ENCODE measurements around the gene IREB2. TPM values are rescaled to one million over a fixed set of nuclear protein-coding genes. Genes with fewer than 3 reads are reported as not detected.

Gene IREB2
- total RNA-seq, 1 experiment from 2014 or later, result 84.5 TPM

DNA sequence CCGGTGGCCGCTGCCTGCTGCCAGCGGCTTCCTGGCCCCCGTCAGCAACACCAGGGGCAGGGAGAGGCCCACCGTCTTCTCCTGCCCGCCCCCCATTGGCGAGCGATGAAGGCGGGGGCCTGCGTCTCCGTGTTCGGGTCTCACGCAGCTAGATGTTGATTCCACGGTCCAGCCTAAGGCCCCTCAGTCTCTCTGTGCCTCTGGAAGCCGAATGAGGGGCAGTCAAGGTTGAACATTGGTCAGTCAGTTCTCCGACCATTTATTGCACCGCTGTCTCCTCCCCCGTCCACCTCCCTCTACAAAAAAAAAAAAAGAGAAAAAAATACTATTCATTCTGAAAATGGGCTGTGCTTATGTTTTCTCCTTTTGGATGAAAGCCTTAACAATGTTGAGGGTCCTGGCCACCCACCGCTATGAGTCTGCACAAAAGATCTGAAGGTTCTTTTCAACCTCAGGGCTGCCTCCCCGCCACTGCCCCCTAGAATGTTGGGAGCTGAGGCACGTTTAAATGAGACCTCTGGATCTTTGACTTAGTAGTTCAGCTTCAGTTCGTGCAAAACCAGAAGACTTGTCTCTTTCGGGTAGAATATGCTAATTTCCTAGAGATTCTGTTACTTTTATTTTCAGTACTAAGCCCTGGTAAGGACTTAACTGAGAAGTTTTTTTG, 736 bp downstream of the IREB2 start:
- CTCF ChIA-PET, result interaction anchor here (0.6 to 1.0 kb wide), 3 partner anchors 16 to 275 kb away, joined by 3 to 4 read pairs (median 3); no protein-coding TSS in a partner anchor
- no TSS peak for BruUV-seq (replicated peaks)
- intact Hi-C loops (cut with micrococcal nuclease; ENCODE audit: unreplicated experiment), result no loop called here
- Mint-ChIP-seq H3K4me3 (ENCODE audit: low read depth, unreplicated experiment) (peak overlapping the region; percentile 73), H3K27me3 (ENCODE audit: unreplicated experiment) (peaks cover under 1% of the 10 kb centered on the region), H3K4me1 (ENCODE audit: low read depth, unreplicated experiment) (peaks cover 14% of the 10 kb centered on the region), H3K9me3 (ENCODE audit: low read depth, unreplicated experiment) (no peaks in the 10 kb centered on the region), H3K36me3 (ENCODE audit: insufficient read depth, unreplicated experiment) (peaks cover 46% of the 10 kb centered on the region), H3K27ac (ENCODE audit: unreplicated experiment) (peak overlapping the region; percentile 55)
- TF ChIP-seq, protein P1, sequence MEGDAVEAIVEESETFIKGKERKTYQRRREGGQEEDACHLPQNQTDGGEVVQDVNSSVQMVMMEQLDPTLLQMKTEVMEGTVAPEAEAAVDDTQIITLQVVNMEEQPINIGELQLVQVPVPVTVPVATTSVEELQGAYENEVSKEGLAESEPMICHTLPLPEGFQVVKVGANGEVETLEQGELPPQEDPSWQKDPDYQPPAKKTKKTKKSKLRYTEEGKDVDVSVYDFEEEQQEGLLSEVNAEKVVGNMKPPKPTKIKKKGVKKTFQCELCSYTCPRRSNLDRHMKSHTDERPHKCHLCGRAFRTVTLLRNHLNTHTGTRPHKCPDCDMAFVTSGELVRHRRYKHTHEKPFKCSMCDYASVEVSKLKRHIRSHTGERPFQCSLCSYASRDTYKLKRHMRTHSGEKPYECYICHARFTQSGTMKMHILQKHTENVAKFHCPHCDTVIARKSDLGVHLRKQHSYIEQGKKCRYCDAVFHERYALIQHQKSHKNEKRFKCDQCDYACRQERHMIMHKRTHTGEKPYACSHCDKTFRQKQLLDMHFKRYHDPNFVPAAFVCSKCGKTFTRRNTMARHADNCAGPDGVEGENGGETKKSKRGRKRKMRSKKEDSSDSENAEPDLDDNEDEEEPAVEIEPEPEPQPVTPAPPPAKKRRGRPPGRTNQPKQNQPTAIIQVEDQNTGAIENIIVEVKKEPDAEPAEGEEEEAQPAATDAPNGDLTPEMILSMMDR (IDR thresholded peaks at IDR 0.05; ENCODE audit: unreplicated experiment), result no peak
- DNase-seq, result peak; percentile 17

DNA sequence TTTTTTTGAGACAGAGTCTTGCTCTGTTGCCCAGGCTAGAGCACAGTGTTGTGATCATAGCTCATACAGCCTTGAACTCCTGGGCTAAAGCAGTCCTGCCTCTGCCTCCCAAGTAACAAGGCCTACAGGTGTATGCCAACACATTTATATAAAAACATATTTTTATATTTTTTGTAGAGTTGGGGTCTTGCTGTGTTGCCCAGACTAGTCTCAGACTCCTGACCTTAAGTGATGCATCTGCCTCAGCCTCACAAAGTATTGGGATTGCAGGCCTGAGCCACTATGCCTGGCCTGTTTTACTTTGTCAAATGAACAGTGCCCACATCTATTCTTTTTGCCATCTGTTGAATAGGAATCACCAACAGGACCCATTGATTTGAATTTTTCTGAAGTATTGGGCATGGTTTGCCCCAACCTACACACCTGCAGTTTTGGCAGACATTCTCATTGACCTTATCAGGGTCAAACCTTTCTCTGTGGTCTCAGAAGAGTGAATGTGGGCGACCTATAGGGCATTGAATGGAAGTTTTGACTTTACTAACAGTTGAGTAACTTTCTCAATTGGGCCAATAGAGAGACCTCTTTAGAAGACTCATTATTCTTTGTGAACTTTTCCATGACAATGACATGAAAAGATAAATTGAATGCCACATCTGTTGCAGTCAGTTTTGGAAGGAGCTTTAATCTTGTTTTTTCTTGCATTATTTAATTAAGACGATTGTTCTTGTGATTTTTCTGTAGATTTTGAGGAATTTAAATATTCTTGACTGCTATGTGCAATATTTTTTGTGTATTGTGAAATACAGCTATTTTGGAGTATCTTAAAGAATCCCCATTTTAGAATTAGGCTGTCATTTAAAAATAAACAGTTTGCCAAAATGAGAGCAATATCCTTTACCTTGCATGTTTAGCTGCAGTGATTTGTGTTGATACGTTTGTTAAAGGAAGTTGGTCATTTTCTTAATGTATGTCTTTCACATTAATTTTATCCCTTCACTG, 2.7 kb downstream of the IREB2 start:
- CTCF ChIA-PET, result no interaction called here
- no peaks in the 10 kb centered on the region for H3K9me3 Mint-ChIP-seq (ENCODE audit: low read depth, unreplicated experiment)
- H3K4me1 Mint-ChIP-seq (ENCODE audit: low read depth, unreplicated experiment), result peaks cover 15% of the 10 kb centered on the region
- no peak overlapping the region for H3K4me3 Mint-ChIP-seq (ENCODE audit: low read depth, unreplicated experiment)
- H3K27me3 Mint-ChIP-seq (ENCODE audit: unreplicated experiment), result no peaks in the 10 kb centered on the region
- TF ChIP-seq, protein P1 (IDR thresholded peaks at IDR 0.05; ENCODE audit: unreplicated experiment), result no peak
- H3K36me3 Mint-ChIP-seq (ENCODE audit: insufficient read depth, unreplicated experiment), result peaks cover 57% of the 10 kb centered on the region
- H3K27ac Mint-ChIP-seq (ENCODE audit: unreplicated experiment), result no peak overlapping the region
- BruUV-seq (replicated peaks), result no TSS peak
- DNase-seq, result no peak
- intact Hi-C loops (cut with micrococcal nuclease; ENCODE audit: unreplicated experiment), result no loop called here

DNA sequence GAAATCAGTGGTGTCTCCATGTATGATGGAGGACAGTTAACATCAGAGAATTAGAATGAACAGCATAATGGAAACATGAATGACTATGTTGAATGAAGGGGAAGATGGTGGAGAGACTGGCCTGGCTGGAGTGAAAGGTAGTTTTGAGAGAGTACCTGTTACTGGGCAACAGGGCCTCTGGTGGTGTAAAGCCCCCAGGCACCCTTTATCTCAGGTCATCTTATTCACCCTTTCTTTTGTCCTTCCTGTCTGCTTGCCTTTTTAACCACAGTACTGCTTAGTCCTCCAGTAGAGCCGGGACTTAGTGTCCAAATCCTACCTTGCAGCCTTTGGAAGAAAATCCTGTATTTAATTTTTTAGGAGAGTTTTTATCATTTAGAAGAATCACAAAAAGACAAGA, 6.2 kb downstream of the IREB2 start:
- H3K27ac Mint-ChIP-seq (ENCODE audit: unreplicated experiment), result no peak overlapping the region
- CTCF ChIA-PET, result no interaction called here
- H3K9me3 Mint-ChIP-seq (ENCODE audit: low read depth, unreplicated experiment), result no peaks in the 10 kb centered on the region
- H3K36me3 Mint-ChIP-seq (ENCODE audit: insufficient read depth, unreplicated experiment), result peaks cover 57% of the 10 kb centered on the region
- BruUV-seq (replicated peaks), result no TSS peak
- no peak overlapping the region for H3K4me3 Mint-ChIP-seq (ENCODE audit: low read depth, unreplicated experiment)
- no peaks in the 10 kb centered on the region for H3K27me3 Mint-ChIP-seq (ENCODE audit: unreplicated experiment)
- TF ChIP-seq, protein P1 (IDR thresholded peaks at IDR 0.05; ENCODE audit: unreplicated experiment), result no peak
- H3K4me1 Mint-ChIP-seq (ENCODE audit: low read depth, unreplicated experiment), result peaks cover 12% of the 10 kb centered on the region
- DNase-seq, result no peak
- intact Hi-C loops (cut with micrococcal nuclease; ENCODE audit: unreplicated experiment), result no loop called here

DNA sequence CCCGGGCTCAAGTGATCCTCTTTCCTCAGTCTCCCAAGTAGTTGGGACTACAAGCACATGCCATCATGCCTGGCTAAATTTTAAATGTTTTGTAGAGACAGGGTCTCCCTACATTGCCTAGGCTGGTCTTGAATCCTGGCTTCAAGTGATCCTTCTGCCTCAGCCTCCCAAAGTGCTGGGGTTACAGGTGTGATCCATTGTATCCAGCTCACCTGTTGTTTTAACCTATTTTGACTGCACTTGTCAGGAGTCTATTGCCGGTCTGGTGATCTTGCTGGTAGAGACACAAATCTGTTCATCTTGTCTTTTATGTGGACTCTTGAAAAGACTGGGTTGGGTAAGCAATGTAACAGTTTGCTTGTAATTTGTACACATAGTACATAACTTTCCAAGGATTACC, 7.9 kb downstream of the IREB2 start:
- Mint-ChIP-seq H3K36me3 (ENCODE audit: insufficient read depth, unreplicated experiment) (peaks cover 49% of the 10 kb centered on the region), H3K4me1 (ENCODE audit: low read depth, unreplicated experiment) (peaks cover 12% of the 10 kb centered on the region), H3K27ac (ENCODE audit: unreplicated experiment) (no peak overlapping the region), H3K9me3 (ENCODE audit: low read depth, unreplicated experiment) (no peaks in the 10 kb centered on the region), H3K4me3 (ENCODE audit: low read depth, unreplicated experiment) (no peak overlapping the region), H3K27me3 (ENCODE audit: unreplicated experiment) (no peaks in the 10 kb centered on the region)
- intact Hi-C loops (cut with micrococcal nuclease; ENCODE audit: unreplicated experiment), result no loop called here
- DNase-seq, result no peak
- no TSS peak for BruUV-seq (replicated peaks)
- TF ChIP-seq, protein P1 (IDR thresholded peaks at IDR 0.05; ENCODE audit: unreplicated experiment), result no peak
- CTCF ChIA-PET, result no interaction called here
